Measurements from ENCODE around the gene CDC25C.

Gene CDC25C

GRCh38 chr5:138331449-138332368 is at the start of gene CDC25C:
Gene CDC25C (minus strand): TSS chr5:138331804. CDS start chr5:138331180, 624 bp downstream.
- DNase-seq (ENCODE audit: low read depth in 1 of 2, low spot score in 1 of 2): peak; percentile 84 to 91

DNA sequence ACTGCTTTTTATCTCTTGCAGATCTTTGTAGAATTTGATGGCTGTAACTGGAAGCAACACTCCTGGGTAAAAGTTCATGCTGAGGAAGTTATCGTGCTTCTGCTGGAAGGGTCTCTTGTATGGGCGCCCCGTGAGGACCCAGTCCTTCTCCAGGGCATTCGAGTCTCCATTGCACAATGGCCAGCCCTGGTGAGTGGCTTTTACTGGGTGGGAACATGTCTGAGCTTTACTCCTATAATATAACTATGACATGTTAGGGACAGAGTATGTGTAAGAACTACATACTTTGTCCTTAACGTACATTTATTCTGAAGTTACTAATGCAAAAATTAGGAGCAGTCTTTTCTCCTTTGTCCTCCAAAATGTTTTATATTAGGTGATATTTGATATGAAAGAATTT is 41.0 kb upstream of the CDC25C start:
- no peak for DNase-seq (ENCODE audit: low read depth in 1 of 2, low spot score in 1 of 2)

DNA sequence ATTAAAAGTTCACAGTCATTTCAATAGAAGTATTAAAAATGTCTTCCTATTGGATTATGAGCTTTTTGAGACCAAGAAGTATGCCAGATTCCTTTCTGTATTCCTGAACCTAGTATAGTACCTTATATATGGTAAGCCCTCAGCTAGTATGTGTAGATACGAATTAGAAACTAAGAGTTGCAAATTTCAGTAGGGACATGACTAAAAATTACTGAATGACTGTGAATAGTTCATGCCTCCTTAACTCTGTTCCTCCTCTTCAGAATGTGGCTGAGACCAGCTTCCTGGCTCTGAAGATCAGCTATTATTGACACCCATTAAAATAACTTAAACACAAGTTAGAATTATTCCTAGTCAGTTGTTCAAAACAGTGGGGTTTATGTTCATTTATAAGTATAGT is 40.6 kb upstream of the CDC25C start:
- DNase-seq (ENCODE audit: low read depth in 1 of 2, low spot score in 1 of 2): no peak

GRCh38 chr5:138371454-138371853 is 39.9 kb upstream of the CDC25C start:
- DNase-seq (ENCODE audit: low read depth in 1 of 2, low spot score in 1 of 2): no peak

GRCh38 chr5:138370537-138370936 is 38.9 kb upstream of the CDC25C start:
- DNase-seq (ENCODE audit: low read depth in 1 of 2, low spot score in 1 of 2): no peak

DNA sequence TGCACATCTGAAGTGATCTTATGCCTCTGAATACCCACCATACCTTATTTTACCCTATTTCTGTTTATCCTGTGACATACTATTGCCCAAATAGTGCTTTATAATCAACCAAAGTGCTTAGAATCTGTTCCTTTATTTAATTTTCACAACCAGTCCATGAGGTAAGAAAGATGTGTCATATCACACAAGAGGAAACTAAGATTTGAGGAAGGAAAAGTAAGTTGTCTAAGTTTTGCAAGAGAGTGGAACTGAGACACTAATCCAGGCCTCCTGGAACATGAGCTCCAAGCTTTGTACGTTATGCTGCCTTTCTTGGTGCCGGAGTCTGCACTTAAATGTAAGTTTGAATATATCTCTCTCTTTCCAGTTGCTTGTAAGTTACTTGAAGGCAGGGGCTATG is 38.1 kb upstream of the CDC25C start:
- DNase-seq (ENCODE audit: low read depth in 1 of 2, low spot score in 1 of 2): no peak

GRCh38 chr5:138369261-138369660 is 37.7 kb upstream of the CDC25C start:
- DNase-seq (ENCODE audit: low read depth in 1 of 2, low spot score in 1 of 2): no peak

DNA sequence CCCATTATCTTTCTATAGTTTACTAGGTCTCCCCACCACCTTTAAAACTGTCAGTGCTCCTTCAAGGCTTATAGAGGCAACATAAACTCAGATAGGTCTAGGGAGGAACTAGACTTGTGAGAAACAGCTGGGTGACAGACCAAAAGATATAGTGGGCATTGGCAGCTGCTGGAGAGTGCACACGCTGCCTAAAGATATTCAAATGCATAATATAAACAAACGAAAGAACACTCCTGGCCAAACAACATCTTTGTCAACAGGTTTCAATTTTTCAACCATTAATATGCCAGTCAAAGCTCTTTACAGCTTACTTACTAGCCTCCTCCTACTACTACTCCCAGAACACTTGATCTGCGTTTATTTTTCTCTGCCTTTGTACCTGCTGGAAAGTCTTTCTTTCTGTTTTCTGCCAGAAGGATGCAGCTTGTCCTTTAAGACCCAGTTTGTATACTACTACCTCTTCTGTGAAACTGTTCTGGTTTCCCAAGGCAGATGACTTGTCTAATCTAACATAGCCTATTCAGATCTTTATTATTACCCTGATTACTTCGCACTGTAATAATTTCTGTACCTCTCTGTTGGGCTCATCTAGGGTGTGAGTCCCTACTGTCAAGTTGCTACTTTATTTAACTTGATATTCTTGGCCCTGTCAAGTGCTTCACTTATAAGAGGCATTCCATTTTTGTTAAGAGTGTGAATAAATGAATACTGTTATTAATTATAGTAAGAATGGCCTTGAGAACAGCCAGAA is 35.2 kb upstream of the CDC25C start:
- DNase-seq (ENCODE audit: low read depth in 1 of 2, low spot score in 1 of 2): no peak

- no peak for DNase-seq (ENCODE audit: low read depth in 1 of 2, low spot score in 1 of 2)
These were observed 33.0 kb upstream of the CDC25C start for GRCh38 chr5:138364576-138364975.

- DNase-seq (ENCODE audit: low read depth in 1 of 2, low spot score in 1 of 2): no peak
These were observed 29.4 kb upstream of the CDC25C start for GRCh38 chr5:138360941-138361452.

- DNase-seq (ENCODE audit: low read depth in 1 of 2, low spot score in 1 of 2): no peak
These were observed 28.0 kb upstream of the CDC25C start for GRCh38 chr5:138359621-138360020.

GRCh38 chr5:138354926-138355378 is 23.3 kb upstream of the CDC25C start:
- no peak for DNase-seq (ENCODE audit: low read depth in 1 of 2, low spot score in 1 of 2)

DNA sequence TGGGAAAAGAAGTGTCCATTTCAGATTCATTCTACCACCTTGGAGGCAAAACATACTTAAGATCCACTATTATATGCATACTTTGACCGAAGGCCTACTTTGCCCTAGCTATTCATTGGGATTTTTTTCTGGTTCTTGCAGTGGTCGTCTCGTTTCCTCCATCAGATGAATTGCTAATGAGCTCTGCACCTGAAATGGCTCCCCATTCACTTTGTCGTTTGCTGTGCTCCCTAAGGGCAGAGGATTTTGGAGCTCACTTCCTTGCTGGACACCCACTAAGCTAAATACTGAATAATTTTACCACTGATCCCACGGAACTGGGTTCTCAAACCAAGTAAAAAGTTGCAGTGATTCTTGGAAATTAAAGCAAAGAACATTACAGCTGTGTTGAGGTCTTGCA is 22.8 kb upstream of the CDC25C start:
- DNase-seq (ENCODE audit: low read depth in 1 of 2, low spot score in 1 of 2): no peak

GRCh38 chr5:138353560-138354080 is 22.0 kb upstream of the CDC25C start:
- DNase-seq (ENCODE audit: low read depth in 1 of 2, low spot score in 1 of 2): no peak

- DNase-seq (ENCODE audit: low read depth in 1 of 2, low spot score in 1 of 2): peak; percentile 48 to 62
These were observed 21.3 kb upstream of the CDC25C start for GRCh38 chr5:138352722-138353559.

- peak; percentile 93 to 94 for DNase-seq (ENCODE audit: low read depth in 1 of 2, low spot score in 1 of 2)
These were observed 20.6 kb upstream of the CDC25C start, which contains the start of gene KDM3B for GRCh38 chr5:138352071-138352721. Gene KDM3B (plus strand): TSS chr5:138352685. CDS start chr5:138352796, 111 bp downstream.

- DNase-seq (ENCODE audit: low read depth in 1 of 2, low spot score in 1 of 2): no peak
These were observed 19.9 kb upstream of the CDC25C start for GRCh38 chr5:138351517-138351916.

DNA sequence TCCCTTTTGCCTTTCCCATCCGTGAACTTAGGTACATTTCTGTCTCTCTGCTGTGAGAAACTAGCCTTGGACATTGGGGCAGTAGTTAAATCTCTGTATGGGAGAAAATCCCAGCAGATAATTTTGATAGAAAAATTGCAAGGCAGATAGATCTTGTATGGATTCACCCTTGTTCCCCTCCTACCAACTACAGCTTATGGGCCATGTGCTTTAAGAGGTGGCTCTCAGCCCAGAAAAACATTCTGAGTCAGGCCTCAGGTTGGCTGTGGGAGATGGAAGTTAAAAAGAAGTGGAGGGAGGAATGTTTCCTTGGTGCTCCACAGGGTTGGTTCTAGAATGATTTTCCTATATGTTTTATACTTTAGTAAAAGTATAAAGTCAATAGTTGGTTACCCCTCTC is 19.5 kb upstream of the CDC25C start:
- no peak for DNase-seq (ENCODE audit: low read depth in 1 of 2, low spot score in 1 of 2)

- no peak for DNase-seq (ENCODE audit: low read depth in 1 of 2, low spot score in 1 of 2)
These were observed 18.9 kb upstream of the CDC25C start for GRCh38 chr5:138350563-138350890.

DNA sequence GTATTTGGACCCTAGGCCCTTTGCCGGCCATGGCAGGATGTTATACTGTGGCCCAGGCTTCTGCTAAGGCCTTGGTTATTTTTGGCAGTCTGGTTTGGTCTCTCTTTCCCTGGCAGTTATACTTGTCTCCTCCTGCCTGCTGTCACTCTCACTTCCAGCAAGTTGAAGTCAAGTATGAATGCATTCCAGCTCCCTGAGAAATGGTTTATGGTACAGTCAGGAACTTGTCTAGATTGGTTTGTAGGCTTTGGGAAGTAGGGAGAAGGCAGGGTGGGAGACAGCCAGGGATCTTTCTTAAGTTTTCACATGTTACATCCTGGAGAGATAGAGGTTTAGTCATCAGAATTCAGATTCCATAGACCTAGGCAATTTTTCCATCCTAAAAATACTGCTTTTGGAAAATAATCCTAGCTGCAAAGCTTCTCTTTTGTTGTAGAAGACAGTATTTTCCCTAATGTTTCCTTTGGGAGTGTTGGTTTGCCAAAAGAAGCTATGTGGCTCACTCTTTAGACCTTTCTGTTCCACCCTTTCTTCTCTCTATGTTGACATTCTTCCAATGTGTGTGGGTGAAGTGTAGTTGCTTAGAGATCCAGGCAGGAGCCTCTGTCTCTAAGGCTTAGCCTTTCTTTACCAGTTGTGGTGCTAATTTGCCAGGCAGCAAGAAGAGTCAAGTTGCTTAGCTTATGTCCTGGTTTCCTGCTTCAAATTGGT is 18.4 kb upstream of the CDC25C start:
- DNase-seq (ENCODE audit: low read depth in 1 of 2, low spot score in 1 of 2): no peak

All from stimulated activated CD4-positive, alpha-beta T cell treated with anti-CD3 and anti-CD28 coated beads, Interleukin-15, amount 100 ng/mL, for 1 hour (primary cell).